GM19455 (cell line): ENCODE results near the gene FAM168B.
A peak's percentile ranks its signal among the peaks of the same experiment; 100 is the strongest.
"Not testable (repeated sequence)": the region's sequence is repeated elsewhere in the genome, so short reads cannot be mapped to it uniquely, and the experiment has no call there.

ENCODE experiments used
- ATAC-seq: cut with Tn5 transposase; IDR thresholded peaks from one replicate; pipeline ENCODE4 v1.9.1; 2021; ENCODE audit not compliant: unreplicated experiment

The FAM168B gene

GRCh38 chr2:131093006-131093695 is at the start of gene FAM168B:
TSS of gene FAM168B (minus strand) at chr2:131093460. CDS start at chr2:131082646, 10,814 bp downstream.
- peak; percentile 82 for ATAC-seq

GRCh38 chr2:131142849-131143248 is 49.6 kb upstream of the FAM168B start:
- no peak for ATAC-seq

GRCh38 chr2:131140581-131140980 is 47.3 kb upstream of the FAM168B start:
- ATAC-seq = no peak

GRCh38 chr2:131132729-131133128 is 39.5 kb upstream of the FAM168B start:
- no peak for ATAC-seq

- ATAC-seq = no peak
These were observed 37.0 kb upstream of the FAM168B start for GRCh38 chr2:131130298-131130596.

- ATAC-seq = no peak
These were observed 34.7 kb upstream of the FAM168B start for GRCh38 chr2:131127981-131128380.

GRCh38 chr2:131127076-131127475 is 33.8 kb upstream of the FAM168B start:
- no peak for ATAC-seq

GRCh38 chr2:131126436-131126835 is 33.2 kb upstream of the FAM168B start:
- no peak for ATAC-seq

- no peak for ATAC-seq
These were observed 32.0 kb upstream of the FAM168B start for GRCh38 chr2:131125195-131125757.

- no peak for ATAC-seq
These were observed 29.9 kb upstream of the FAM168B start for GRCh38 chr2:131123192-131123591.

- no peak for ATAC-seq
These were observed 29.2 kb upstream of the FAM168B start for GRCh38 chr2:131122496-131122895.

- ATAC-seq = no peak
These were observed 28.2 kb upstream of the FAM168B start for GRCh38 chr2:131121464-131121863.

- ATAC-seq = no peak
These were observed 27.6 kb upstream of the FAM168B start for GRCh38 chr2:131120815-131121317.

GRCh38 chr2:131115752-131116151 is 22.5 kb upstream of the FAM168B start:
- ATAC-seq = no peak

- ATAC-seq = not testable (repeated sequence)
These were observed 21.7 kb upstream of the FAM168B start for GRCh38 chr2:131114950-131115349.

GRCh38 chr2:131113566-131114227 is 20.4 kb upstream of the FAM168B start:
- no peak for ATAC-seq

GRCh38 chr2:131112529-131112928 is 19.3 kb upstream of the FAM168B start:
- no peak for ATAC-seq

- peak; percentile 40 for ATAC-seq
These were observed 12.9 kb upstream of the FAM168B start for GRCh38 chr2:131105950-131106801.

GRCh38 chr2:131105156-131105949 is 12.1 kb upstream of the FAM168B start, which contains the start of gene PLEKHB2:
TSS of gene PLEKHB2 (plus strand) at chr2:131105336. CDS start at chr2:131120942, 15,606 bp downstream.
- ATAC-seq = peak; percentile 78

- ATAC-seq = peak; percentile 73
These were observed 11.4 kb upstream of the FAM168B start for GRCh38 chr2:131104487-131105155.
